Measurements from ENCODE around the gene HACE1. TPM values are rescaled to one million over a fixed set of nuclear protein-coding genes. Genes with fewer than 3 reads are reported as not detected.

HACE1 gene, protein sequence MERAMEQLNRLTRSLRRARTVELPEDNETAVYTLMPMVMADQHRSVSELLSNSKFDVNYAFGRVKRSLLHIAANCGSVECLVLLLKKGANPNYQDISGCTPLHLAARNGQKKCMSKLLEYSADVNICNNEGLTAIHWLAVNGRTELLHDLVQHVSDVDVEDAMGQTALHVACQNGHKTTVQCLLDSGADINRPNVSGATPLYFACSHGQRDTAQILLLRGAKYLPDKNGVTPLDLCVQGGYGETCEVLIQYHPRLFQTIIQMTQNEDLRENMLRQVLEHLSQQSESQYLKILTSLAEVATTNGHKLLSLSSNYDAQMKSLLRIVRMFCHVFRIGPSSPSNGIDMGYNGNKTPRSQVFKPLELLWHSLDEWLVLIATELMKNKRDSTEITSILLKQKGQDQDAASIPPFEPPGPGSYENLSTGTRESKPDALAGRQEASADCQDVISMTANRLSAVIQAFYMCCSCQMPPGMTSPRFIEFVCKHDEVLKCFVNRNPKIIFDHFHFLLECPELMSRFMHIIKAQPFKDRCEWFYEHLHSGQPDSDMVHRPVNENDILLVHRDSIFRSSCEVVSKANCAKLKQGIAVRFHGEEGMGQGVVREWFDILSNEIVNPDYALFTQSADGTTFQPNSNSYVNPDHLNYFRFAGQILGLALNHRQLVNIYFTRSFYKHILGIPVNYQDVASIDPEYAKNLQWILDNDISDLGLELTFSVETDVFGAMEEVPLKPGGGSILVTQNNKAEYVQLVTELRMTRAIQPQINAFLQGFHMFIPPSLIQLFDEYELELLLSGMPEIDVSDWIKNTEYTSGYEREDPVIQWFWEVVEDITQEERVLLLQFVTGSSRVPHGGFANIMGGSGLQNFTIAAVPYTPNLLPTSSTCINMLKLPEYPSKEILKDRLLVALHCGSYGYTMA
- total RNA-seq: 8.1 and 9.1 TPM in 2 replicates

DNA sequence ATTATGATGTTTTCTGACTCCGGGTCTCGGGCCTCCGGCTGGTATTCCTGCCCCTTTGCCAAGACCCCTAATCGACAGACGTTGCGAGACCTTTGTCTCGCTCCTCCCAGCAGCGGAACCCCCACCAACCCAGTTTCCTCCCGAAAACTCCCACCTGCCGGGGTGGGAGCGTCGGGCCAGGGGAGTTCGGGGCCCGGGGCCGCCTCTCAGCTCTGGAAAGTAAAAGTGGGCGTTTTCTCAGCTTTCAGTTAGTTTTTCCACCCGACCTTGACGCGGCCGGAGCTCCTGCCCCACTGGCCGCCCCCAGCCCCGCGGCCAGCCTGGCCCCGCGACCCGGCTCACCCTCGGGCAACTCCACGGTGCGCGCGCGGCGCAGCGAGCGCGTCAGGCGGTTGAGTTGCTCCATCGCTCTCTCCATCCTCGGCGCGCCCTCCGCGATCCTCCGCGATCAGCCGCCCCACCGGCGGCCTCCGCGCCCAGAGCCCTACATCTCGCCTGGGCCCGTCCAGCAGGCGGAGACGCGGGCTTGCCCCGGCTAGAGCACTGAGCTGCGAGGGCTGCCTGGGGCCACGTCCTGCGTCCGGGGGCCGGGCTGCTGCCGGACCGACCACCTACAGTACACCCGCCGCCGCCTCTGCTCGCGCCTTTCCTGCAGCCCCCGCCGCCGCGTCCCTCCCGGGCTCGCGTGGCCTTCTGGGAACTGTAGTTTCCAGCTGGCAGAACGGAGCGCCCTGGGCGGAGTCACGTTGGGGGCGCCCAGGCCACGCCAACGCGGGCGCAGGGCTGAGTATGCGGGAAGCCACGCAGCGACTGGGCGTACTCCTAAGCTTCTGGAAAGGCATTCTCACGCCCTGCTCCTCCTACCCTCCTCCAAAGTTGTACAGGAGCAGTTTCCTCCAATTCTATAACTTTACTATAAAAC, at the start of gene HACE1:
Gene HACE1, minus strand, starts transcription at position 695 of the 922 bp plus-strand sequence. Its CDS starts 277 bp downstream, at position 418.

Other genes with a start within 250 kb of the HACE1 start
- not detected in 2 replicates for gene LIN28B, start 97.2 kb upstream of the HACE1 start, total RNA-seq